CD1c-positive myeloid dendritic cell (primary cell): ENCODE data around the gene TMEM233.
"Not testable (repeated sequence)": the region's sequence is repeated elsewhere in the genome, so short reads cannot be mapped to it uniquely, and the experiment has no call there.

Experiments used
- DNase-seq: peaks from one replicate; pipeline ENCODE4 v3.0.0-alpha.2; 2016; ENCODE audit errors: extremely low spot score

Gene TMEM233

DNA sequence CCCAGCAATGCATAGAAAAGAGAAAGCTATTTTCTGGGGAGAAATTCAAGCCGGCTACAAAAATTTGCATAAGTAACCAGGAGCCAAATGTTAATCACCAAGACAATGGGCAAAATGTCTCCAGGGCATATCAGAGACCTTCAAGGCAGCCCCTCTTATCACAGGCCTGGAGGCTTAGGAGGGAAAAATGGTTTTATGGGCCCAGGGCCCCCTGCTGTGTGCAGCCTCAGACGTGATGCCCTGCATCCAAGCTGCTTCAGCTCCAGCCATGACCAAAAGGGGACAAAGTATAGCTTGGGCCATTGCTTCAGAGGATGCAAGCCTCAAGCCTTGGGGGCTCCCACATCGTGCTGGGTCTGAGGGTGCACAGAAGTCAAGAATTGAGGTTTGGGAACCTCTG is 15.8 kb downstream of the TMEM233 start:
- no peak for DNase-seq

DNA sequence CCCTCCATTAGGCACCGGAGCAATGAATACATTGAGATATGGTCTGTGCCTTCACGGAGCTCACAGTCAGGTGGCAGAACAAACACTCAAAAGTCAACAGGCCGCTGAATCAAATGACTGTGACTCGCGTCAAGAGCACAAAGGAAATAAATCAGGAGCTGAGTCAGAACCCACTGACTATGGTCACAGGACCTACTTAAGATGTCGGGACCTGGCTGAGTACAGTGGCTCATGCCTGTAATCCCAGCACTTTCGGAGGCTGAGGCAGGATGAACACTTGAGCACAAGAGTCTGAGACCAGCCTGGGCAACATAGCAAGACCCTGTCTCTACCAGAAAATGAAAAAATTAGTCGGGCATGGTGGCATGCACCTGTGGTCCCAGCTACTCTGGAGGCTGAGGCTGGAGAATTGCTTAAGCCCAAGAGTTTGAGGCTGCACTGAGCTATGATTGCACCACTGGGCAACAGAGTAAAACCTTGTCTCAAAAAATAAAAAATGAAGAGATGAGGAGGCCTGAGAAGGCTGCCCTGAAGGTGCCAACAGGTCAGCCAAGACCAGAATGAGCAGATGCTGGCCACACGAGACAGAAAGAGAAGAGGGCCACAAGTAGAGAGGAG is 19.9 kb downstream of the TMEM233 start:
- no peak for DNase-seq

DNA sequence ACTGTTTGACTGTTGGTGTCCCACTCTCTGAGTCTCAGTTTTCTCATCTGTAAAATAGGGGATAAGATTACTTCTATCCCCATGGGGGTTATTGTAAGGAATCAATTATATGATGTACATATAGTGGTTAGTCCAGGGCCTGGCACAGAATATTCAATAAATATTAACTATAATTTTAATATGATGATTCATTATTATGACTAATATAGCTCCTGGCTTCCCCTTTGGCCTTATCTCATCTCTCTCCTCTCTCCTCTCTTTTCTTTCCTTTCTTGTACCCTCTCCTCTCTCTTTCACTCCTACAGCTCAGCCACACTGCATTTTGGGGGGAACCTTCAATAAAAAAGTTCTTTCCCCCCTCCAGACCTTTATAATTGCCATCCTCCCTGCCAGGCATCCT is 21.1 kb downstream of the TMEM233 start:
- DNase-seq, result no peak

DNA sequence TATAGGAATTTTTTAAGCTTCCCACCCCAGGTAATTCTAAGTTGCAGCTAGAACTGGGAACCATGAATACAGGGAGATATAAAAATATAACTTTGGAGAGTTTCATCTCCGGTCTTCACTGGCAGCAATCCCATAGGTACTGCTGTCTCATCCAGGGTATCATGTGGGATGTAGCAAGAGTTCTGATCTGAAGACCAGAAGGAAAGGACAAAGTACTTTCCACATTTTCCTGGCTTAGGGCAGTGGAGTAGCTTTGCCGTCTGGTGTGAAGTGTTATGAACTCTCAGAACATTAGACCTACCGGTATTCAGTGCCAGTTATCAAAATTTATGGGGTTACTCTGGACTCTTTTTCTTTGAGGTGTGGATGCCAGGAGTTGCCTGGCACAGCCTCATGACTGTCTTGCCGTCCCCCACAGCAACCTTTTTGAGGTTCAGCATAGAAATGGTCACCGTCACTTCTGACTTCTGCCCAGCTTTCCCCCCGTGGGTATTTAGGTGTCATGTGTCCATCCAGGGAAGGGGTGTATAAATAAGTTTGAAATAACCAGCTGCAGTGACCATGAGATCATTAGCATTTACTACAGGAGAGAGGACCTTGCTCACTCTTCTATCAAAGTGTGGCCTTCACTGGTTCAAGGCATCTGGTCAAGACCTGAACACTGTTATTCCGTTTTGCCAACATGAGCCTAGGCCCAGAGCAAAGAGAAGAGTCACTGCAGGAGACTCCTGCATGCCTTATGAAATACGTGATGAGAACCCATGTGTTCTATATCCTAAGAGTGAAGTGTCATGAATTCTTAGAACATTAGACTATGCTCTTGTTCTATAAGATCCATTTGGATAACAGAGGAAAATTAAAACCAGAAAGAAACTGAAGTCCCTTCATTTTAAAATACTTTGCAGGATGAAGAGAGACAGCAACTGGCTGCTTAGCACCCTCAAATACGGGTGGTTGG is 22.2 kb downstream of the TMEM233 start:
- DNase-seq, result no peak

DNA sequence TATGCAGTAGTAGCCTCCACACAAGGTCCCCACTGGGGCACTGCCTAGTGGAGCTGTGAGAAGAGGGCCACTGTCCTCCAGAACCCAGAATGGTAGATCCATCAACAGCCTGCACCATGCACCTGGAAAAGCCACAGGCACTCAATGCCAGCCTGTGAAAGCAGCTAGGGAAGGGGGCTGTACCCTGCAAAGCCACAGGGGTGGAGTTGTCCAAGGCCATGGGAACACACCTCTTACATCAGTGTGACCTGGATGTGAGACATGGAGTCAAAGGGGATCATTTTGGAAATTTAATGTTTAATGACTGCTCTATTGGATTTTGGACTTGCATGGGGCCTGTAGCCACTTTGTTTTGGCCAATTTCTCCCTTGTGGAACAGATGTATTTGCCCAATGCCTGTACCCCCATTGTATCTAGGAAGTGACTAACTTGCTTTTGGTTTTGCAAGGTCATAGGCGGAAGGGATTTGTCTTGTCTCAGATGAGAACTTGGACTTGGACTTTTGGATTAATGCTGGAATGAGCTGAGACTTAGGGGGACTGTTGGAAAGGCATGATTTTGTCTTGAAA is 24.8 kb downstream of the TMEM233 start:
- DNase-seq, result not testable (repeated sequence)

DNA sequence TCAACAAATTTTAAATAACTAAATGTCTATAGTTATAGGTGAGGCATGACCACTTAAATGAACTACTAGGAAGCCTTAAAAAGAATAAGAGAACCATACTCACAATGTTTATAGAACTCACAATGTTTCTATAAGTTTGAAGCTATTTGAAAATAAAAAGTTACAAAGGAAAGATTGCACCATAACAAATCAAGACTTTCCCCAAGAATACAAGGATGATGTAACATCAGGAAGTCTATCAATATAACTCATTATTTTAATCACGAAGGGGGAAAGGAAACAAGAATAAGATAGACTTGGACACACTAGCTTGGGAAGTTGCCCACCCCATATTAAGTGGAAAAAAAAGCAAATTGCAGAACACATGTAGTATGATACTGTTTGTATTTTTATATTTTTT is 26.9 kb downstream of the TMEM233 start:
- DNase-seq, result no peak

DNA sequence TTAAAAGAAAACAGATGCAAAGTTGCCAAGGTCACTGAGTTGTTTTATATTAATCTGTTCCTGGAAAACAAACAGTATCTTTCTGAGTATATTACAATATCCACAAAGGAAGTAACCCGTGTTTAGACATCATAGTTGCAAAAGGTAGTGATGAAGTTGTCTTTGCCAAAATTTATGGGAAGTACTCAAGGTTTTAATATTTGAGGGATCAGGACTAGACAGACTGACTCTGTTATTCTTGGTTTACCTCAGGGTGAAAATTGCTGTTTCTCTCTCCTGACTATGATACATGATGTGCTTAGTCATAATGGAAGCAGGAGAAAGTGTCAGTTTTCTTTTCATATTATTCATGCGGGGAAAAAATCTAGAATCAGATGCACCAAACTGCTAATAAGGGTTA is 28.3 kb downstream of the TMEM233 start:
- no peak for DNase-seq

DNA sequence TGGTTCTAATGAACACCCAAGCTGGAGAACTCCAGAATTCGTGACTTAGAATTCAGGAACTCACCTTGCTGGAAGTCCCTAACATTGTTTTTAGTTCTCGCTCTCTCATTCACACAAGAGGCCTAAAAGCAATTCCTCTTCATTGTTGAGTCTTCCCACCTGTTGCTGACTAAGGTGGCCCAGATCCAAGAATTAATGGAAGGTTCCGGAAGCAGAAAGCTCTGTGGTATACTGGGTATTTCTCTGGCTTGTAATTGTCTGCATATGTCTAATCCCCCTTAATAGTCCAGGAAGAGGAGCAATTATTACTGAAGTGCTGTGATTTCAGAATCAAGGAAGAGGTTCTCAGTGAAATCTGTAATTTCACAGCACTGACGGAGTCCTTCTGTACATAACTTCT is 31.4 kb downstream of the TMEM233 start:
- no peak for DNase-seq

DNA sequence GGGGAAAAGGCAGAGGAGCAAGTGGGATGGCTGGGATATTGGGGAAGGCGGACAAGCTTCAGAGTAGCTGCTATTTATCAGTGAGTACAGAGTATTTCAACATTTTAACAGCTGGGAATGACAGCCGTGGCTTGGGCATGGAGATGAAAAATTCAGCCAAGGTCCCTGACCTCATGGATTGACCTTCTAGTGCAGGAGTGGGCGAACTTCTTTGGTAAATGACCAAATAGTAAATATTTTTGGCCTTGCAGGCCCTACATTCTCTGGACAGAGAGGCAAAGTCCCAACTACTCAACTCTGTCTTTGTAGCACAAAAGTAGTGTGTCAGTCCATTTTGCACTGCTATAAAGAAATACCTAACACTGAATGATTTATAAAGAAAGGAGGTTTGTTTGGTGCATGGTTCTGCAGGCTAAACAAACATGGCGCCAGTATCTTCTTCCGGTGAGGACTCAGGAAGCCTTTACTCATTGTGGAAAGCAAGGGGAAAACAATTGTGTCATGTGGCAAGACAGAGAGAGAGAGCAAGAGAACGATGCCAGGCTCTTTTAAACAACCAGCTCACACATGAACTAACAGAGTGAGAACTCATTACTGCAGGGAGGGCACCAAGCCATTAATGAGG is 33.6 kb downstream of the TMEM233 start:
- DNase-seq, result no peak

DNA sequence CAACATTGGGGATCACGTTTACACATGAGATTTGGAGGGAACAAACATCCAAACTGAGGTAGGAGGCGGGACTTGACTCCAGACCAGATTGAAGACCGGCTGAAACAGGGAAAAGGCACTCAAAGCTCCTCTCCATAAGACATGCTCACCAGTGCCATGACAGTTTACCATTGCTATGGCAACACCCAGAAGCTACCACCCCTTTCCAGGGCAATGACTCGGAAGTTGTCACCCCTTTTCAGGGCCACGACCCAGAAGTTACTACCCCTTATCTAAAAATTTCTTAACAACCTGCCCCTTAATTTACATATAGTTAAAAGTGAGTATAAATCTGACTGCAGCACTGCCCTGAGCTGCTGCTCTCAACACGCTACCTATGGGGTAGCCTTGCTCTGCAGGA is 34.1 kb downstream of the TMEM233 start:
- no peak for DNase-seq

DNA sequence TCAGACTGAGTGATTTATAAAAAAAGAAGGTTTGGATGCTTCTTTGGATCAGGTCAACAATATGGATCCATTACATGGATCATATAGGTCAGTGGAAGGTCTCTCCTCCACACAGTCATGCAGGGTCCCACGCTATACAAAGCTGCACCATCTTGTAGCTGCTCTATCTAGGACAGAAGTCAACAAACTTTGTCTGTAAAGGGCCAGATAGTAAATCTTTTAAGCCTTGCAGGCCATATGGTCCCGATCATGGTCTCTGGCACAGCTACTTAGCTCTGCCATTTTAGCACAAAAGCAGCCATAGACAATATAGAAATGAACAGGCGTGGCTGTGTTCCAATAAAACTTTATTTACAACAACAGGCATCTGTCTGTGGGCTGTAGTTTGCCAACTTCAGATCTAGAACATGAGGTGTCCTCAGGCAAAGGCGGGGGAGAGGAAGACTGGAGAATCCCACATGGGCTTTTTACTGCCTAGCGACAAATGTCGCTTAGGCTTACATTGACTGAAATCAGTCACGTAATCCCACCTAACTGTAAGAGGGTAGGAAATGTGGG is 36.7 kb downstream of the TMEM233 start:
- DNase-seq, result no peak

DNA sequence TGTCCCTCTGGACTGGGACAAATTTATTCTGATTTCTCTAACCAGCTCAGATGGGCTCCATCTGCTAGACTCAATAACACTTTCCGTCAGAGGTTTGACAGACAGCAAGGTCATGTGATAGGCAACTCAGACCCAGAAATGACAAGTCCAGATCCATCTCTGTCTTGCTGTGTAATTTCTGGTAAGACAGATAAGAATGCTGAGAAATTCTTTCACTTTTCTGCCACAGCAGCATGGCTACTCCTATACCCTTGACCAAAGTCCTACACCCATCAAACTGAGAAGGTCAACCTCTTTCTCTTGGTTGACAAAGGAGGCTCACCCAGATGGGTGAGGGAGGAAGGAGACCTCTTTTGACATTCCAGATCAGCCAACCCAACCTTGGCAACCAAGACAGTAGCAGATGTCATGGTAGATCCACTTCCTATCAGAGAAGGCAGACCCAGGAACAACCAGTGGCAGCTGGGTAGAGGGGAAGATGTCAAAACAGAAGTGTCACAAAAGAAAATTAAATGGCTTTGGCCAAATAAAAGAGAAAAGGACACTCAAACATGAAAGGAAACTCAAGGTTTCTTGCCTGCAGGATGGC is 37.5 kb downstream of the TMEM233 start:
- no peak for DNase-seq

DNA sequence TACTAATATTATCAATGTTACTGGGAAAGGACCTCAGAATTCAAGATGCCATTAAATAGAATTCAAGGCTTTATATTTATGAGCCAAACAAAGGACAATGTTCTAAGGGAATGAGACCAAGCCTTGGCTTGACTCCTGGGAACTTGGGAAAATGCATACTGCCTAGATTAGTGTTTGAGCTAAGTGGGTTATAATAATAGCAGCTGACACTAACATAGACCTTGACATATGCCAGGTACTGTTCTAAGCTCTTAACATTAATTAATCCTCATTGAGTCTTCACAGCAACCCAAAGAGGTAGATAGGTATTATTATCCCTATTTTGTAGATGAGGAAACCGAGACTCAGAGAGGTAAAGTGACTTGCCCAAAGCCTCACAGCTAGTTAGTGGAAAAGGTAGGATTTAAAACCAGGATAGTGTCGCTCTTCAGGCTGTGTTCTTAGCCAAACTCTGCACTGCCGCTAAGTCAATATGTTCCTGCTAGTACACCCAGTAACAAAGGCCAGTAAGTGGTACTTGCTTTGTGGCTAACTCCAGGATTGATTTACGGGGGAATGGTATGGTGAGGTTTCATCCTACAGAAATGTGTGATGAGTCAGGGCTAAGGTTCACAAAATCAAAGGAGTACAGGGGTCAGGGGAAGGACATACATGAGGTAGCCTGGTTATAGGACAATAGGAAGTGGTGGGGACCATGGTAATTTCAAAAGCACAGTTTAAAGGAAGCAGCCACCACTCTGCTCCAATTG is 38.5 kb downstream of the TMEM233 start:
- DNase-seq, result no peak

DNA sequence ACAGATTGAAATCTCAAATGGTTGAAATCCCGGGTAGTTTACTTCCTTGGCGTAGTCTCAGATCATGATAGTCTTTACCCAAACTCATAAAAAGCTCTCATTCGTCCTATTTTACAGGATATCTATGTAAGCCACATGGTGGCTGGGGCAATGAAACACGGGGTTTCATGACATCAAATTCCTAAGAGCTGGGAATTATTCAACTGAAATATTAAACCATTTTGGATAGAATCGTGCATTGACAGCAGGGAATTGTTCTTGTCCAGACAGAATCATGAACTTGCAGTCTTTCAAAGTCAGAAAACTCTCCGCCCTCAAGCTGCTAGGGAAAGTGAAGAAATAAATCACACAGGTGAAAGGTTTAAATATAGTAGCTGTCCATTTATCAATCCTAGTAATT is 41.2 kb downstream of the TMEM233 start:
- no peak for DNase-seq

DNA sequence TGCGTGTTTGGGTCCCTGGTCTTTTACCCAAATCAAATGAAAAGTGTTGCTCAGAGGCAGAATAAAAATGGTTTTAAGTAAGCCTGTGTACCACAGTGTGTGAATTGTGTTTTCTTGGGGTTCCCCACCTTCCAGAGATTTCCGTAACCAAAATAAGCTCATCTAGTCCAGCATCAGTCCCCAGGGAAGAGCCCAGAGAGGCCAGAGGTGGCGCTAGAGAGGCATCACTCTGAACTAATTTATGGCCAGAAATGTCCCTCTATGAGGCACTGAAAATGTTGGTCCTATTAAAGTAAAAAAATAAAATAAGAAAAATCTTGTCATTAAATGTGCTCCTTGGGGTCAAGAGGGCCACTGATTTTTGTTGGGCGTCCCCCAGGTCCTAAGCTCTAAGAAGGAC is 49.4 kb downstream of the TMEM233 start:
- DNase-seq, result peak; percentile 7

DNA sequence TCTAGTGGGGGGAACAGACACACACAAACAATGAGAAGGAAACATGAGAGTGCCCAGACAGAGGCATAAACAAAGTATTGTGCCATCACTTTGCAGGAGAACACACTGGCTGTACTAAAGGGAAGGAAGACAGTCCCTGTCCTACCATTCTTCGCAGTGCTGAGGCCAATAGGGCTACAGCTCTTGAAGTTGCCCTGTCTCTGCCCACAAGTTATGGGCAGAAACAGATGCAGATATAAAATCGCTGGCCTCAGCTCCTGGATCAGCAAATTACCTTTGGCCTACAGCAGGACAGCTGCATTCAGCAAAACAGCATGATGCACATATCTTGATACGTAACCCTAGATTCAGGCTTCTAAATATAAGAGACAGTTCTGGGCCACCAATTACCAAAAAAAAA is 51.4 kb downstream of the TMEM233 start:
- no peak for DNase-seq

DNA sequence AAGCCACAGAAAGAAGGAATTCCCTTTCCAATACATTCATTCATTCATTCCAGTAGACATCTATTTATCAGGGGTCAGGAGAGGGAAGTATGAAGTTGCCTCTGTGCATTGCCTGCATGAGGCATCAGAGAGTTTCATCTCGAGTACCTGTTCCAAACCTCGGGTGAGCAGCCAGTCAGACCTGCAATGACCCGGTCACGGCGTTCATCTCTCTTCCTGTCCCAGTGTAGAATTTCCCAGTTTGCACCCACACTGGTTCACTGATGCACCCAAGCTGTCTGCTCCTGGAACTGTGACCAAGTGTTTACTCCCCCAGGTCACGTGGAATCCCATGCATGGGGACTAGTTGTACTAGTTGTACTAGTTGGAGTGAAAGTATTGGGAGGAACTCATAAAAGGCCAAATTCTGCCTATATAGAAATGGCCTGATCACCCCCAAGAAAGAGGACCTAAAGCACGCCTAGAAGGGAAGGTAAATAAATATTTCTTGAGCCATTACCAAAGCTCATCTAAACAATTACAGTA is 52.0 kb downstream of the TMEM233 start:
- no peak for DNase-seq

DNA sequence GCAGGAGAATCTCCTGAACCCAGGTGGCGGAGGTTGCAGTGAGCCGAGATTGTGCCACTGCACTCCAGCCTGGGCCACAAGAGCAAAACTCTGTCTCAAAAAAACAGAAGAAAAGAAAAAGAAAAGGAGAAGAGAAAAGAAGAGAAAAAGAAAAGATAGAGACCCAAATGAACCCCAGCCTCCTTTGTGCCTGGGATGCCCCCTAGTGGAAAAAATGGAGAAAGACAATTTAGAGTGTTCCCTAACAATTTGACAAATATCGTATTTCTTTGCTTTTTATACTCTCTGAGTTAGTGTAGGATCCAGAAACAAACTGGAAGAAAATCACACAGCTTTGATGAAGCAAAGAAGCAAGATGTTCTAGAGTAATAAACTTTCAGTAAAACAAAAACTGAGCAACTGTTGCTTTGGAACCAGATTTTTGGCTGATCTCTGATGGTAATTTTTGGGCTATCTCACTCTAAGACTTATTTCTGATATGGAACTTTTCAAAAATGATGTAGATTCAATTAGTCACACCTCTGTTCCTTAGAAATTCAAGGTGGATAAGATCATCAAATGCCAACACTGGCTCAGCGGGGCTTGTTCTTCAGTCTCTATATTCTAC is 55.7 kb downstream of the TMEM233 start:
- DNase-seq, result peak; percentile 23

DNA sequence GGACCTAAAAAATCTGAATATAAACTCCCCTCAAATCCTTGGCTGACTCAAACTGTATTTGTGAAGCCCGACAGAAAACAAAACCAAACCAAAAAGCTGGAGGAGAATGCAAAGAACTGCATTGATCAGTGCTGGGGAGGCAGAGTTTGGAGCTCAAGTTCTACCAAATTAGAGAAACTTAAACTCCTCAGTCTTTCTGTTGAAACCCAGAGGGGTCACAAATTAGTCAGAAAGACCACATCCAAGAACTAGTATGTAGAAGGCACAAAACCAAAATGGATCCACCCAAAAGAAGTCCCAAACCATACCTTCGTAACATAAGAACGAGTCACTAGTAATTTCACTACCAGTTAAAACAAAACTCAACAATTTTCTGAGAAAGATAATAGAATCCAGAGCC is 59.1 kb downstream of the TMEM233 start:
- DNase-seq, result no peak

DNA sequence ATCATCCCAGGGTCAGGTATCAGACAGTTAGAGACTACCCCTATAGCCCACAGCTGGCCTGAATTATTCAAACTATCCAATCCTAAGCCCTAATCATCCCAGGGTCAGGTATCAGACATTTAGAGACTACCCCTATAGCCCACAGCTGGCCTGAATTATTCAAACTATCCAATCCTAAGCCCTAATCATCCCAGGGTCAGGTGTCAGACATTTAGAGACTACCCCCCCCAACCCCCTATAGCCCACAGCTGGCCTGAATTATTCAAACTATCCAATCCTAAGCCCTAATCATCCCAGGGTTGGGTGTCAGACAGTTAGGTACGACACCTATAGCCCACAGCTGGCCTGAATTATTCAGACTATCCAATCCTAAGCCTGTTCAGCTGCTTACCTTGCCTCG is 63.4 kb downstream of the TMEM233 start:
- DNase-seq, result not testable (repeated sequence)
